Fibroblast of the conjunctiva (primary cell): ENCODE measurements around the gene TTYH3.

ENCODE experiments used
- DNase-seq: peaks from one replicate; pipeline ENCODE4 v3.0.0-alpha.2; 2010; ENCODE audit warnings: low read depth

TTYH3 gene

GRCh38 chr7:2708547-2709310, 76.9 kb downstream of the TTYH3 start:
- no peak for DNase-seq

GRCh38 chr7:2709553-2710285, 77.9 kb downstream of the TTYH3 start:
- DNase-seq, result no peak

- DNase-seq, result no peak
These were observed 78.5 kb downstream of the TTYH3 start for GRCh38 chr7:2710286-2710655.

GRCh38 chr7:2710901-2711551, 79.2 kb downstream of the TTYH3 start:
- no peak for DNase-seq

- no peak for DNase-seq
These were observed 80.3 kb downstream of the TTYH3 start for GRCh38 chr7:2711895-2712675.

GRCh38 chr7:2713370-2713769, 81.6 kb downstream of the TTYH3 start:
- DNase-seq, result no peak

GRCh38 chr7:2713978-2714377, 82.2 kb downstream of the TTYH3 start:
- DNase-seq, result no peak
